ENCODE measurements around the gene PDCD5. TPM values are rescaled to one million over a fixed set of nuclear protein-coding genes. Genes with fewer than 3 reads are reported as not detected.
A peak's percentile ranks its signal among the peaks of the same experiment; 100 is the strongest.
"Not testable (repeated sequence)": the region's sequence is repeated elsewhere in the genome, so short reads cannot be mapped to it uniquely, and the experiment has no call there.

Gene PDCD5, protein sequence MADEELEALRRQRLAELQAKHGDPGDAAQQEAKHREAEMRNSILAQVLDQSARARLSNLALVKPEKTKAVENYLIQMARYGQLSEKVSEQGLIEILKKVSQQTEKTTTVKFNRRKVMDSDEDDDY
- total RNA-seq, result 100 to 1,000 TPM in 1 of 4 donors, 10 to 100 TPM in 3; 75.2 to 118 (median 97.3) TPM

DNA sequence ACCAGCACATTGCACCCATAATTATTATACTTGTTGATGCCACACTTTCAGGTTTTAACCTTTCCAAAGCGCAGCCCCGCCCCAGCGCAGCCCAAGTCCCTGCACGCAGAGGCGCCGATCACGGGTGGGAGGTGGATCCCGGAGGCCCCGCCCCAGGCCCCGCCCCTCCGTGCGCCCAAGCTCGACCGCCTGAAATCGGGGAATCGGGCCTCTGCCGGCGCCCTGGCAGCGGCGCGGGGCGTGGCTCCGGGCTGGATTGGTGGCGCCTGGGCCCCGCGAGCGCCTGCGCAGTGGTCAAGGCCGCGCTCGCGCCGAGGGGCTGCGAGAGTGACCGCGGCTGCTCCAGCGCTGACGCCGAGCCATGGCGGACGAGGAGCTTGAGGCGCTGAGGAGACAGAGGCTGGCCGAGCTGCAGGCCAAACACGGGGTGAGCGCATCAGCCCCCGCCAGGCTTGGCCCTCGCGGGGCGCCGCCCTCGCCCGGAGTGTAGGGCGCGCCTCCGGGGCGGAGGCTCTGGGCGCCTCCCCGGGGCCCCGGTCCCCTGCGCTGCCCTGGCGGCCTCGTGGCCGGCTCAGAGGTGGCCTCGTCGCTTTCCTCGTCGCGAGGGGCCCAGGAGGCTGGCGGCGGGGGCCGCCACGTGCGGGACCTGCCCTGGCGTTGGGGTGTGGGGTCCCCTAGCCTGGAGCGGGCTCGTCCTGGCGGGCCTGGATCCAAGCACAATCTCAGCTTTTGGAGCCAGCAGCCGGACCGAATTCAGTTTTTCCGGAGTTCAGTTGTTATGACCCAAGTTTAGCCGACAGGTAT is at the start of gene PDCD5:
PDCD5 (plus strand) TSS at position 290 of the 804 bp plus-strand sequence; CDS start at position 362, 72 bp downstream.
- DNase-seq (ENCODE audit: low spot score) (peak; percentile 85), ATAC-seq (ENCODE audit: low FRiP score) (peak; percentile 97)
- TF ChIP-seq, protein P1, sequence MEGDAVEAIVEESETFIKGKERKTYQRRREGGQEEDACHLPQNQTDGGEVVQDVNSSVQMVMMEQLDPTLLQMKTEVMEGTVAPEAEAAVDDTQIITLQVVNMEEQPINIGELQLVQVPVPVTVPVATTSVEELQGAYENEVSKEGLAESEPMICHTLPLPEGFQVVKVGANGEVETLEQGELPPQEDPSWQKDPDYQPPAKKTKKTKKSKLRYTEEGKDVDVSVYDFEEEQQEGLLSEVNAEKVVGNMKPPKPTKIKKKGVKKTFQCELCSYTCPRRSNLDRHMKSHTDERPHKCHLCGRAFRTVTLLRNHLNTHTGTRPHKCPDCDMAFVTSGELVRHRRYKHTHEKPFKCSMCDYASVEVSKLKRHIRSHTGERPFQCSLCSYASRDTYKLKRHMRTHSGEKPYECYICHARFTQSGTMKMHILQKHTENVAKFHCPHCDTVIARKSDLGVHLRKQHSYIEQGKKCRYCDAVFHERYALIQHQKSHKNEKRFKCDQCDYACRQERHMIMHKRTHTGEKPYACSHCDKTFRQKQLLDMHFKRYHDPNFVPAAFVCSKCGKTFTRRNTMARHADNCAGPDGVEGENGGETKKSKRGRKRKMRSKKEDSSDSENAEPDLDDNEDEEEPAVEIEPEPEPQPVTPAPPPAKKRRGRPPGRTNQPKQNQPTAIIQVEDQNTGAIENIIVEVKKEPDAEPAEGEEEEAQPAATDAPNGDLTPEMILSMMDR (IDR thresholded peaks at IDR 0.05), result no peak

DNA sequence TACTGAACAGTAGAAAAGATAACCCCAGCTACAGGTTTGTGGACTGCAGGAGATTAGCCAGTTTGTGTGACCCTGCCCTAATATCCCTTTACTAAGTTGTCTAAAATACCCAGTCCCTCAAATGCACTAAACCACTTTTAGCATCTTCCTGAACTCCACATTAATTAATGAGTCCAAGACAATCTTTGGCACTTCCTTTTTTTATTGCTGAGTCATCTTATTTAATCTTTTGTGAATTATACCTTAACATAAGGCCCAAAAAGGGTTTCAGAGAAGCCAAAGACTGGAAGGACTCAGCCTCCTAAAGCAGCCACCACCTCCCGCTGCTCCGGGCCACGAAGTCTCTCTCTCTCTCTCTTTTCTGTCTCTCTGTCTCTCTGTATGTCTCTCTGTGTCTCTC is 48.8 kb upstream of the PDCD5 start:
- DNase-seq (ENCODE audit: low spot score), result no peak
- ATAC-seq (ENCODE audit: low FRiP score), result no peak
- TF ChIP-seq, protein P1 (IDR thresholded peaks at IDR 0.05), result no peak

DNA sequence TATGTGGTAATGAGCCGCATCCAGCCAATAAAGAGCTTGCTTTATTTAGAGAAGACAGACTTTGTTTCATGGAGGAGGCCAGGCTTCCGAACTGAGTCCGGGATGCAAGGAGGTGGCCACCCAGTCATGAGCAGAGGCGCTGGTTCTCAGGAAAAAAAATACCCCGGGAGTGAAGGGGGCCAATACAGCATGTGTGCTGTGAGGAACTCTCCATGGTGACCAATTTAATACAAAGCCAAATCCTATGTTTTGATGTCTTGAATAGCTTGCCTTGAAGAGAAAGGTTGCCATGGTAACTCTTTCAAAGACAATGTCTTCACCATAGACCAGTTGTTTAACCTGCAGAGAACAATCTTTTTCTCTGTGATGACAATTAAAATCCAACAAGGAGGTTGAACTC is 43.4 kb upstream of the PDCD5 start:
- DNase-seq (ENCODE audit: low spot score) (no peak), ATAC-seq (ENCODE audit: low FRiP score) (no peak)
- TF ChIP-seq, protein P1 (IDR thresholded peaks at IDR 0.05), result no peak

DNA sequence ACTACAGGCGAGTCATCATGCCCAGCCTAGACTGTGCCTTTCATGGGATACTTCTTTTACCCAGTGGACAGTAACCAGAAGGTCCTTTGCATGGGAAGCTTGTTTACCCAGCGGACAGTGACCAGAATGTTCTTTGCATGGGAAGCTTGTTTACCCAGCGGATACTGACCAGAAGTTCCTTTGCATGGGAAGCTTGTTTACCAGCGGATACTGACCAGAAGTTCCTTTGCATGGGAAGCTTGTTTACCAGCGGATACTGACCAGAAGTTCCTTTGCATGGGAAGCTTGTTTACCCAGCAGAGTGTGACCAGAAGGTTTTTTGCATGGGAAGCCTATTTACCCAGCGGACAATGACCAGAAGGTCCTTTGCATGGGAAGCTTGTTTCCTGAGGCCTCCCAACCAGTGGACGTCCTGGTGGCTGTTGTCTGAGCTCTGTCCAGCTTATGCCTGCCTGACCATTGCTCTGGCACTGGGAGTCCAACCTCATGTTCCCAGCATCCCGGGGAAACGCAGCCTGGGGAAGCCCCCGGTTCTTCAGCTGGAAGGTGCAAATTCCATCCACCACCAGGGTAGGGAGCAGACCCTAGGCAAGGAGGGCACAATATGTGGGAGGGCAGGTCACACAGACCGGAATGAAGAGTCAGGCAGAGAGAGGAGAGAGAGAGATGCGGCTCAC is 41.6 kb upstream of the PDCD5 start:
- DNase-seq (ENCODE audit: low spot score) (no peak), ATAC-seq (ENCODE audit: low FRiP score) (no peak)
- TF ChIP-seq, protein P1 (IDR thresholded peaks at IDR 0.05), result no peak

DNA sequence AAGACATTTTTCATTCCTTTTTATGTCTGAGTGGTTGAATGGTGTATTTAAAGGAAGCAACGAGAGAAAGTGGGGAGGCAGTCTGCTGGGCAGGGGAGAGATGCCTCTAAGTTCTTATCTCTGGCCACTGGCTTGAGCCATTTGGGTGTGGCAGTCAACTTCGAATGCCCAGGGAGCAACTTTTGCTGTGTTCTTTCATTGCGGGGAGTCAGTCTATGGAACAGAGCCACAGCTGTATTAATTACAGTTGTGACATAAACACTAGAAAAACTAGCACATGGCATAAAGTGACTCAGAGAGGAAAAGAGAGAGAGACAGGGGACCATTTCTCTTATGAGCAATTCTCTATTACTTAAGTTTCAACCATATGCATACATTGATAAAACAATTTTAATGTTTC is 40.4 kb upstream of the PDCD5 start:
- DNase-seq (ENCODE audit: low spot score) (no peak), ATAC-seq (ENCODE audit: low FRiP score) (no peak)
- TF ChIP-seq, protein P1 (IDR thresholded peaks at IDR 0.05), result no peak

GRCh38 chr19:32541376-32541775 is 39.6 kb upstream of the PDCD5 start:
- DNase-seq (ENCODE audit: low spot score); ATAC-seq (ENCODE audit: low FRiP score): not testable (repeated sequence)

DNA sequence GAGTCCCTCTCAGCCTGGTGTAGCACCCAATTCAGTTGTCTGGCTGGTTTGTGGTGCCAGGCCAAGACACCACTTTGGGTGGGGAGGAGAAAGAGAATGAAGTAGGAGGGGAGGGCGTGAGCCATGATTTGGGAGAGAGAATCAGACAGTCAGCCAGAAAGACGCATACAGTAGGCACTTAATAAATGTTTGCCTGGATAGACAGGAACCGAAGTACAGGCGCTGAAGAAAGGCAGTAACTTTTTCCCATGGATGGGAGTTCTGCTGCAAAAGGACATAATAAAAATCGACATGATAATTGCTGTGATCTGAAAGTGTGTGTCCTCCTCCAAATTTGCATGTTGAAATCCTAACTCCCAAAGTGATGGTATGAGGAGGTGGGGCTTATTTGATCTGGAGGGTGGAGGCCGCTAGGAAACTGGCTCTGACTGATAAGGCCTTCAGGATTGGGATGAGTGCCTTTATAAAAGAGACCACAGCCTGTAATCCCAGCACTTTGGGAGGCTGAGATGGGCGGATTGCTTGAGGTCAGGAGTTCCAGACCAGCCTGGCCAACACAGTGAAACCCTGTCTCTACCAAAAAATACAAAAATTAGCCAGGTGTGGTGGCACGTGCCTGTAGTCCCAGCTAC is 38.4 kb upstream of the PDCD5 start:
- no peak for ATAC-seq (ENCODE audit: low FRiP score)
- TF ChIP-seq, protein P1 (IDR thresholded peaks at IDR 0.05), result no peak
- DNase-seq (ENCODE audit: low spot score), result no peak

Measured in omental fat pad (tissue), 4 donors.